NCI-H2107 treated with DMSO at 0.1 percent for 48 hours (cell line): Measurements from ENCODE around the gene IL17RE.

Source experiments
- DNase-seq: peaks from one replicate; lab custom pipeline; 2025; ENCODE audit not compliant: unreplicated experiment; lab: John Stamatoyannopoulos, UW

IL17RE gene

GRCh38 chr3:9903238-9903624 is 583 bp downstream of the IL17RE start:
- no peak for DNase-seq

GRCh38 chr3:9903904-9904303 is 1.3 kb downstream of the IL17RE start:
- no peak for DNase-seq

- DNase-seq: no peak
Measured at GRCh38 chr3:9906480-9906879, 3.8 kb downstream of the IL17RE start.

- no peak for DNase-seq
Measured at GRCh38 chr3:9908286-9908685, 5.6 kb downstream of the IL17RE start.

GRCh38 chr3:9909221-9910013 is 6.8 kb downstream of the IL17RE start:
- no peak for DNase-seq

GRCh38 chr3:9911863-9912262 is 9.2 kb downstream of the IL17RE start:
- no peak for DNase-seq

GRCh38 chr3:9912294-9912935 is 9.8 kb downstream of the IL17RE start:
- peak; percentile 80 for DNase-seq

GRCh38 chr3:9913601-9914000 is 11.0 kb downstream of the IL17RE start:
- no peak for DNase-seq

GRCh38 chr3:9914011-9914410 is 11.4 kb downstream of the IL17RE start:
- no peak for DNase-seq

- DNase-seq: no peak
Measured at GRCh38 chr3:9914559-9915253, 12.1 kb downstream of the IL17RE start.

- DNase-seq: no peak
Measured at GRCh38 chr3:9915254-9916141, 12.8 kb downstream of the IL17RE start.

- no peak for DNase-seq
Measured at GRCh38 chr3:9916346-9916733, 13.7 kb downstream of the IL17RE start.

- peak; percentile 38 for DNase-seq
Measured at GRCh38 chr3:9916734-9917680, 14.4 kb downstream of the IL17RE start, which contains the start of gene IL17RC. Gene IL17RC (plus strand): TSS chr3:9917098. CDS start chr3:9917316, 218 bp downstream.

- DNase-seq: no peak
Measured at GRCh38 chr3:9917820-9918219, 15.2 kb downstream of the IL17RE start.

GRCh38 chr3:9918261-9919038 is 15.8 kb downstream of the IL17RE start:
- DNase-seq: no peak

- DNase-seq: no peak
Measured at GRCh38 chr3:9928158-9928557, 25.5 kb downstream of the IL17RE start.

- DNase-seq: no peak
Measured at GRCh38 chr3:9930804-9931418, 28.3 kb downstream of the IL17RE start.

GRCh38 chr3:9932535-9932842 is 29.8 kb downstream of the IL17RE start:
- no peak for DNase-seq
